ENCODE results near the gene TES.

TES gene

GRCh38 chr7:116211006-116211912 lies 920 bp downstream of the TES start:
- no peaks in the 10 kb centered on the region for H3K27me3 ChIP-seq (ENCODE audit: insufficient read depth, low read length, poor library complexity)
- ATAC-seq (ENCODE audit: insufficient read depth, low read depth) = peak; percentile 97
- H3K27ac ChIP-seq (ENCODE audit: low read length) = peak overlapping the region; percentile 49; the same call in 1 of the 2 replicates
- H3K9me3 ChIP-seq (ENCODE audit: insufficient read depth, low read length, severe bottlenecking) = peaks cover 10% of the 10 kb centered on the region
- no peaks in the 10 kb centered on the region for H3K36me3 ChIP-seq (ENCODE audit: insufficient read depth, low read length)
- H3K4me1 ChIP-seq (ENCODE audit: insufficient read depth, low read length) = peaks cover 12% of the 10 kb centered on the region
- no peak overlapping the region for H3K4me3 ChIP-seq (ENCODE audit: low read depth in 1 of 2, low read length in 2 of 2)
- TF ChIP-seq EZH2 (IDR thresholded peaks at IDR 0.05; ENCODE audit: borderline replicate concordance, low read depth, low read length, severe bottlenecking) = no peak
- no peak for TF ChIP-seq CTCF (IDR thresholded peaks at IDR 0.05; ENCODE audit: borderline replicate concordance, extremely low read depth, low read length, poor library complexity, severe bottlenecking)
- H4K20me1 ChIP-seq (ENCODE audit: insufficient read depth, low read length) = no peaks in the 10 kb centered on the region
- H3K9ac ChIP-seq (ENCODE audit: low read depth, low read length) = no peak overlapping the region
- H2AFZ ChIP-seq (ENCODE audit: low read depth, low read length) = no peak overlapping the region
- no peak overlapping the region for H3K4me2 ChIP-seq (ENCODE audit: insufficient read depth, low read length)
- no peaks in the 10 kb centered on the region for H3K79me2 ChIP-seq (ENCODE audit: insufficient read depth, low read length)
- DNase-seq = peak; percentile 65

DNA sequence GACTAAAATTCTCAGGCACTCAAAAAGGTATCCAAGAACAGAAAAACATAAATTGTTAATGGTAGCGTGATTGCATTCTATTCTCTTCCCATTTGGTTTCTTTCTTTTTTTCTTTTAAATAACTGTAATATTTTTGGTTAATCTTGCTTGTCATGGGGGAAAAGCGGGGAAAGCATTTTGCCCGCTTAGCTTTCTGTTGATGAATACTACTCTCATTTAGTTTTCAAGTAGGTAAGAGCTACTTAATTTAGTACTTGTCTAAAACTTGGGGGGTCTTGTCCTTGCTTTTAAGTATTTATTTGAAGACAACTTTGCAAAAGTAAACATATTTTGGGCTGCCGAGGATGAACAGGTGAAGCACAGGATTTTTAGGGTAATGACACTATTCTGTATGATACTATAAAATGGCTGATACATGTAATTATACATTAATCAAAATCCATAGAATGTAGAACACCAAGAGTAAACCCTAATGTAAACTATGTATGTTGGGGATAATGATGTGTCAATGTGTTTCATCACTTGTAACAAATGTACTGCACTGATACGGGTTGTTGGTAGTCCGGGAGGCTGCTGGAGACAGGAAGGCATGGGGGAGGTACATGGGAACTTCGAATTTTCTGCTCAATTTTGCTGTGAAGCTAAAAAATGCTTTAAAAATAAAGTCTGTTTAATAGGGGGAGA lies 1.7 kb downstream of the TES start:
- Histone ChIP-seq H4K20me1 (ENCODE audit: insufficient read depth, low read length) (no peaks in the 10 kb centered on the region), H3K4me1 (ENCODE audit: insufficient read depth, low read length) (peaks cover 12% of the 10 kb centered on the region), H2AFZ (ENCODE audit: low read depth, low read length) (no peak overlapping the region), H3K4me2 (ENCODE audit: insufficient read depth, low read length) (no peak overlapping the region), H3K36me3 (ENCODE audit: insufficient read depth, low read length) (no peaks in the 10 kb centered on the region), H3K9ac (ENCODE audit: low read depth, low read length) (no peak overlapping the region), H3K79me2 (ENCODE audit: insufficient read depth, low read length) (no peaks in the 10 kb centered on the region), H3K4me3 (ENCODE audit: low read depth in 1 of 2, low read length in 2 of 2) (no peak overlapping the region), H3K27me3 (ENCODE audit: insufficient read depth, low read length, poor library complexity) (no peaks in the 10 kb centered on the region), H3K9me3 (ENCODE audit: insufficient read depth, low read length, severe bottlenecking) (peaks cover 10% of the 10 kb centered on the region), H3K27ac (ENCODE audit: low read length) (no peak overlapping the region)
- TF ChIP-seq EZH2 (IDR thresholded peaks at IDR 0.05; ENCODE audit: borderline replicate concordance, low read depth, low read length, severe bottlenecking) = no peak
- no peak for TF ChIP-seq CTCF (IDR thresholded peaks at IDR 0.05; ENCODE audit: borderline replicate concordance, extremely low read depth, low read length, poor library complexity, severe bottlenecking)
- no peak for ATAC-seq (ENCODE audit: insufficient read depth, low read depth)
- DNase-seq = no peak

GRCh38 chr7:116212869-116213268 lies 2.5 kb downstream of the TES start:
- Histone ChIP-seq H4K20me1 (ENCODE audit: insufficient read depth, low read length) (no peaks in the 10 kb centered on the region), H3K4me3 (ENCODE audit: low read depth in 1 of 2, low read length in 2 of 2) (no peak overlapping the region), H3K9me3 (ENCODE audit: insufficient read depth, low read length, severe bottlenecking) (peaks cover 10% of the 10 kb centered on the region), H3K4me1 (ENCODE audit: insufficient read depth, low read length) (peaks cover 12% of the 10 kb centered on the region), H3K27me3 (ENCODE audit: insufficient read depth, low read length, poor library complexity) (no peaks in the 10 kb centered on the region), H3K4me2 (ENCODE audit: insufficient read depth, low read length) (no peak overlapping the region), H3K79me2 (ENCODE audit: insufficient read depth, low read length) (no peaks in the 10 kb centered on the region), H3K36me3 (ENCODE audit: insufficient read depth, low read length) (no peaks in the 10 kb centered on the region), H3K27ac (ENCODE audit: low read length) (no peak overlapping the region), H2AFZ (ENCODE audit: low read depth, low read length) (no peak overlapping the region), H3K9ac (ENCODE audit: low read depth, low read length) (no peak overlapping the region)
- no peak for DNase-seq
- no peak for TF ChIP-seq EZH2 (IDR thresholded peaks at IDR 0.05; ENCODE audit: borderline replicate concordance, low read depth, low read length, severe bottlenecking)
- TF ChIP-seq CTCF (IDR thresholded peaks at IDR 0.05; ENCODE audit: borderline replicate concordance, extremely low read depth, low read length, poor library complexity, severe bottlenecking) = no peak
- no peak for ATAC-seq (ENCODE audit: insufficient read depth, low read depth)

All from DND-41 (cell line).